GM04503 (cell line): ENCODE results near the gene BRD1.
A peak's percentile ranks its signal among the peaks of the same experiment; 100 is the strongest.

ENCODE experiments used
- DNase-seq: peaks from one replicate; pipeline ENCODE4 v3.0.0-alpha.2; 2012; ENCODE audit warnings: low read depth

The BRD1 gene

GRCh38 chr22:49727191-49727880, 100.3 kb downstream of the BRD1 start:
- DNase-seq: no peak

GRCh38 chr22:49726701-49727101, 101.0 kb downstream of the BRD1 start:
- no peak for DNase-seq

DNA sequence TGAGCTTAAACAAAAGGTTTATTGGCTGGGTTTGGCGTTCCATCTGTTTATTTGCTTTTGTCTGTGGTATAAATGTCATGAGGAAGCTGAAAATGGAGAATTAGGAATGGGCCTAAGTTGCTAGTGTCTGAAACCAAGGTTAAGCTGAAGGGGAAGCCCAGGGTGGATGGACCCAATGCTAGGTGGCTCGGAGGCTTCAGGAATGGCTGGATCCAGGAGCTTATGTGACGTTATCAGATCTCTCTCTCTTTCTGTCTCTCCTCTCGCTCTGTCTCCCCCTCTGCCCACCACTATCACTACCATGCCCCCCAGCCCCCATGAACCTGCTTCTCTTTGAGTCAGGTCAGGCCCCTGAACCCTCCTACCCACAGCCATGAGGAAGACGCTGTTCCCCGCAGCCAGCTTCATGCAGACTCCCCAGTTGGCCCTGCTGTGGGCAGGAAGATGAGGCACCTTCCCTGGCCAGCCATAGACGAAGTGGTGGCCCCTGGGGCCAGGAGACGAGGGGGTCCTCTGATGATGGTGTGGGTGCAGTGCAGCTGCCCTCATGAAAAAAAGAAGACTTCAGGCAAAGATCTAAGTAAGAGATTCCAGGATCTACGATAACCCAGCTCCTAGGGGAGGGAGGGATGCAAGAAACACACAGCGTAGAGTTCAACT, 101.5 kb downstream of the BRD1 start:
- no peak for DNase-seq

DNA sequence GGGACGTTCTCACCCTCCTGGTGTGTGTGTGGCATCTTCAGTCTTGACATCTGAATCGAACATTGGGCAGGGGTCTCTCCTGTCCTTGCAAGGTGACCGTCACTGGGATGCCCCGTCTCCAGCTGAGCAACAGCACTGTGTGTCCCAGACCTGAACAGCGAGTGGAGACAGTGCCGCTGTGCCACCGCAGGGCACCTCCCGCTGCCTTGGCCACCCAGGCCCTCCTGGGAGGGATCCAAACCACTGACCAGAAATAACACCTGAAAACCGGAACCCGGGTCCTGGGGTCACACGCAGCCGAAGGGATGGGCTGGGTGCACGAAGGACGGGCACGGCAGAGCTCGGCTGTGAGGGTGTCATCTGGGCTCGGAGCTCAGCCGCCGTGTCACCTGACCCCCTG, 102.2 kb downstream of the BRD1 start:
- DNase-seq: no peak

- DNase-seq: peak; percentile 0
These were observed 102.7 kb downstream of the BRD1 start for GRCh38 chr22:49724893-49725489.

GRCh38 chr22:49724030-49724892, 103.4 kb downstream of the BRD1 start:
- DNase-seq: no peak

DNA sequence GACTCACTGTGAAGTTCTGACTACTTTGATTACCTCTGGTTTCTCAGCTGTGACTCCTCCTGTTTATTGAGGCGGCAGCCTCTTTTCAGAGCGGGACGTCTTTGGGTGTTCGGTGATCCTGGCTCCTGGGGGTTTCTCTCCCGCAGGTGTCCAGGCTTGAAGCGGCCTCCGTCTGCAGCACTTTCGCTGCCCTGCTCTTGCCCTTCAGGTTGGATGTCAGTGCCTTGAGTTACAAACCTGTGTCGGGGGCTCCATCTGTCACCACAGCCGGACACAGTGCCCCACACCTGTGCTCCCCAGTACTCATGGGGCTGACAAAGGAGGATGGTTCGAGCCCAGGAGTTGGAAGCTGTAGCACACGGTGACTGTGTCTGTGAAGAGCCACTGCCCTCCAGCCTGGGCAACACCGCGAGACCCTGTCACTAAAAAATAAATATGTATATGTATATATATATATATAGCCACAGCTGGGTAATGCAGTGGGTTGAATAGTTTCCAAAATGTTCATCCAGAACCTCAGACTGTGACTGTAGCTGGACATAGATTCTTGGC, 104.1 kb downstream of the BRD1 start:
- no peak for DNase-seq
